ENCODE data around the gene CC2D1A.

- TF ChIP-seq EZH2phosphoT487 (IDR thresholded peaks at IDR 0.05; ENCODE audit: insufficient read depth, low read depth) (no peak), EZH2 (IDR thresholded peaks at IDR 0.05; ENCODE audit: insufficient read depth, poor library complexity, severe bottlenecking) (no peak)
Observed at GRCh38 chr19:13880059-13881043, 25.6 kb upstream of the CC2D1A start.
